GM10248 (cell line): ENCODE measurements around the gene COL4A3.

ENCODE experiments used
- CTCF ChIA-PET: fragments of 300-600 bp; sonication (Branson Sonifier 250); formaldehyde crosslinking; extraction: SDS; loops from one replicate; lab custom pipeline; 2021; ENCODE audit warnings: antibody characterized with exemption; lab: Yijun Ruan, JAX
- POLR2A ChIA-PET: fragments of 350-650 bp; sonication (Branson Sonifier 250); formaldehyde crosslinking; extraction: SDS; loops from one replicate; lab custom pipeline; 2020; ENCODE audit warnings: antibody characterized with exemption; lab: Yijun Ruan, JAX
- DNase-seq: peaks from one replicate; pipeline ENCODE4 v3.0.0; 2012; ENCODE audit errors: extremely low spot score
- CTCF ChIP-seq: IDR thresholded peaks from 2 replicates; pipeline ENCODE4 v1.5.1; 2012; ENCODE audit warnings: mild to moderate bottlenecking, low read depth; ENCODE audit errors: extremely low read depth, missing control alignments, control extremely low read depth

The COL4A3 gene

GRCh38 chr2:227194219-227194618, 29.8 kb downstream of the COL4A3 start:
- ChIA-PET CTCF (interaction anchor here (2.1 kb wide), 1 partner anchor 44 kb away, joined by 10 read pairs; no protein-coding TSS in a partner anchor), POLR2A (no interaction called here)
- TF ChIP-seq CTCF, result no peak
- no peak for DNase-seq

GRCh38 chr2:227198866-227199265, 34.4 kb downstream of the COL4A3 start:
- no peak for TF ChIP-seq CTCF
- no peak for DNase-seq
- CTCF ChIA-PET, result no interaction called here
- POLR2A ChIA-PET, result no interaction called here

- DNase-seq, result no peak
- no peak for TF ChIP-seq CTCF
- ChIA-PET CTCF (no interaction called here), POLR2A (no interaction called here)
Observed at GRCh38 chr2:227201771-227202170, 37.3 kb downstream of the COL4A3 start.

GRCh38 chr2:227204452-227204851, 40.0 kb downstream of the COL4A3 start:
- POLR2A ChIA-PET, result no interaction called here
- CTCF ChIA-PET, result interaction anchor here (0.6 to 1.5 kb wide), 2 partner anchors 9 to 24 kb away, joined by 3 read pairs; no protein-coding TSS in a partner anchor
- TF ChIP-seq CTCF, result no peak
- DNase-seq, result no peak

- ChIA-PET CTCF (interaction anchor here (1.2 to 3.7 kb wide), 4 partner anchors 14 to 75 kb away, joined by 3 to 19 read pairs (median 3); no protein-coding TSS in a partner anchor), POLR2A (no interaction called here)
- no peak for TF ChIP-seq CTCF
- no peak for DNase-seq
Observed at GRCh38 chr2:227205701-227206100, 41.3 kb downstream of the COL4A3 start.

- no peak for DNase-seq
- ChIA-PET POLR2A (no interaction called here), CTCF (interaction anchor here (1.5 to 3.7 kb wide), 3 partner anchors 15 to 32 kb away, joined by 3 to 19 read pairs (median 4); no protein-coding TSS in a partner anchor)
- TF ChIP-seq CTCF, result no peak
Observed at GRCh38 chr2:227206406-227206805, 42.0 kb downstream of the COL4A3 start.
